ENCODE results near the gene TUBB4B.

TUBB4B gene

GRCh38 chr9:137240841-137241489 lies at the start of gene TUBB4B:
Gene TUBB4B (plus strand): TSS chr9:137241287. CDS start chr9:137241361, 74 bp downstream.
- H3K4me3 ChIP-seq (ENCODE audit: low read depth, low read length) = peak within 1 kb of the TSS; percentile 96
- DNase-seq (ENCODE audit: low read depth) = peak; percentile 100
- TF ChIP-seq CTCF (IDR thresholded peaks at IDR 0.05; ENCODE audit: low read depth, low read length, missing control alignments) = no peak

GRCh38 chr9:137191691-137192447 lies 49.2 kb upstream of the TUBB4B start:
- no peak for TF ChIP-seq CTCF (IDR thresholded peaks at IDR 0.05; ENCODE audit: low read depth, low read length, missing control alignments)
- no peak for DNase-seq (ENCODE audit: low read depth)
- H3K4me3 ChIP-seq (ENCODE audit: low read depth, low read length) = no peak overlapping the region

GRCh38 chr9:137192448-137192780 lies 48.7 kb upstream of the TUBB4B start:
- TF ChIP-seq CTCF (IDR thresholded peaks at IDR 0.05; ENCODE audit: low read depth, low read length, missing control alignments) = no peak
- no peak for DNase-seq (ENCODE audit: low read depth)

GRCh38 chr9:137192859-137193258 lies 48.2 kb upstream of the TUBB4B start:
- no peak for TF ChIP-seq CTCF (IDR thresholded peaks at IDR 0.05; ENCODE audit: low read depth, low read length, missing control alignments)
- H3K4me3 ChIP-seq (ENCODE audit: low read depth, low read length) = no peak overlapping the region
- no peak for DNase-seq (ENCODE audit: low read depth)

More at GRCh38 chr9:137192448-137192780, 48.7 kb upstream of the TUBB4B start:
- no peak overlapping the region for H3K4me3 ChIP-seq (ENCODE audit: low read depth, low read length)

- H3K4me3 ChIP-seq (ENCODE audit: low read depth, low read length) = no peak overlapping the region
- no peak for TF ChIP-seq CTCF (IDR thresholded peaks at IDR 0.05; ENCODE audit: low read depth, low read length, missing control alignments)
- DNase-seq (ENCODE audit: low read depth) = no peak
Measured at GRCh38 chr9:137193771-137194170, 47.3 kb upstream of the TUBB4B start.

- no peak for DNase-seq (ENCODE audit: low read depth)
- TF ChIP-seq CTCF (IDR thresholded peaks at IDR 0.05; ENCODE audit: low read depth, low read length, missing control alignments) = no peak
- H3K4me3 ChIP-seq (ENCODE audit: low read depth, low read length) = no peak overlapping the region
Measured at GRCh38 chr9:137194388-137194787, 46.7 kb upstream of the TUBB4B start.
